HK-2 (cell line): ENCODE results near the gene MBNL1.

Experiments
- DNase-seq: peaks from one replicate; pipeline ENCODE4 v3.0.0-alpha.2; 2018; ENCODE audit not compliant: unreplicated experiment

MBNL1 gene

GRCh38 chr3:152276681-152277080 is 8.0 kb downstream of the MBNL1 start:
- no peak for DNase-seq

GRCh38 chr3:152277198-152277597 is 8.5 kb downstream of the MBNL1 start:
- no peak for DNase-seq

- DNase-seq, result no peak
Observed at GRCh38 chr3:152278756-152279427, 10.2 kb downstream of the MBNL1 start.

DNA sequence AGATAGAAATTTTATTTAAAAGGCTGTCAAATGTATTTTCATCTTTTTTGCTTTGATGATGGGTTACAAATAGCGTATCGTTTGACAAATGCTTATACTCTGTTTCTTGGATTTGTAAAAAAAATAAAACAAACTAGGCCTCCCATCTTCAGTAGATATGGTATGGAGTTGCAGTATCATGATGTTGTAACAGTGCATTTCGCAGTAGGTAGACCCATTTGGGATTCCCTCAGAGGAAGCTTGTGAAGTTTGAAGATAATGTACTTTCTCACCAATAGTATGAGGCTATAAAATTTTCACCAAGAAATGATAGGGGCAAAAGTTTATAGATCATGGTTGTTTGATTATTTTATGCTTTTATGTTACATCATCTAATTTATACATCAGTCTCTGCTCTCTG is 10.8 kb downstream of the MBNL1 start:
- DNase-seq, result no peak

DNA sequence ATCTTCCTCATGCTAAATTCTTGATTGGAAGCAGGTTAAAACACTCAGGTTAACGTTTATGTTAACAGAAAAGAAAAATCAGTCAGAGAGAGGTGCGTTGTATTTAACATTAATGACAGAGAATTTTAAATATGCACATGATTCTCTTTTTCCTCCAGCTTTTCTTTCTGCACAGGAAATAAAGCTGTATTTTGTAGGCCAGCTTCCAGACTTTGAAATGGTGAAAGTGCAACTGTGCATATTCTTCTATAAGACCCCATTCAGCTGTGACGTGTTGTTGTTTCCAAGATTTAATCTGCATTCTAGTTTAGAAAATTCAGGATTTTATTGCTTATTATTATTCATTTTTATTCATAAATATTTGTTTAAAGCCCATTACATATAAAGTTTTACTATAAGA is 11.8 kb downstream of the MBNL1 start:
- DNase-seq, result no peak

DNA sequence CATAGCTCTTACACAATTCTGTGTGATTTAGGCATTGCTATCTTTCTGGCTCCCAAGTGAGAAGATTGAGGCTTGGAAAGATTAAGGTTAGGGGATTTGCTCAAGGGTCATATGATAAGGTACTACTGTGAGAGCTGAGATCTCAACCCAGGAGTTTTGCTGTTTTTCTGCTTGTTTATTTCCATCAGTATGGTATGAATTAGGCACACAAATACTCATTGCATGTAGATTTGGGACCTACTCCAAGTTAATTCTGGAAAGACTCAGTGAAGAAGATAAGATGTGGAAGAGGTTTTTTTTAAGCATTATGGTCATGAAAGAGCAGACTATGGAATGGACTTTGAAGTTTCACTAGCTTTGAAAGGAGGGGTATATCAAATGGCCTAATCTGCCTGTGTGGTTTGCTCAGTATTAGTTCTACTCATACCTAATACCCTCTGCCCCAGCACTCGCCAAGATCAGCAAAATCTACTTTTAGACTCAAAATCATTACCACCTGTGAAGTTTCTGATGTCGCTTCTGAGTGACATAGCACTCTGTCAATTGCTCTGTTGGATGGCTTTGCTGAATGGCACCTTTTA is 12.5 kb downstream of the MBNL1 start:
- no peak for DNase-seq

- DNase-seq, result no peak
Observed at GRCh38 chr3:152282813-152283212, 14.1 kb downstream of the MBNL1 start.

DNA sequence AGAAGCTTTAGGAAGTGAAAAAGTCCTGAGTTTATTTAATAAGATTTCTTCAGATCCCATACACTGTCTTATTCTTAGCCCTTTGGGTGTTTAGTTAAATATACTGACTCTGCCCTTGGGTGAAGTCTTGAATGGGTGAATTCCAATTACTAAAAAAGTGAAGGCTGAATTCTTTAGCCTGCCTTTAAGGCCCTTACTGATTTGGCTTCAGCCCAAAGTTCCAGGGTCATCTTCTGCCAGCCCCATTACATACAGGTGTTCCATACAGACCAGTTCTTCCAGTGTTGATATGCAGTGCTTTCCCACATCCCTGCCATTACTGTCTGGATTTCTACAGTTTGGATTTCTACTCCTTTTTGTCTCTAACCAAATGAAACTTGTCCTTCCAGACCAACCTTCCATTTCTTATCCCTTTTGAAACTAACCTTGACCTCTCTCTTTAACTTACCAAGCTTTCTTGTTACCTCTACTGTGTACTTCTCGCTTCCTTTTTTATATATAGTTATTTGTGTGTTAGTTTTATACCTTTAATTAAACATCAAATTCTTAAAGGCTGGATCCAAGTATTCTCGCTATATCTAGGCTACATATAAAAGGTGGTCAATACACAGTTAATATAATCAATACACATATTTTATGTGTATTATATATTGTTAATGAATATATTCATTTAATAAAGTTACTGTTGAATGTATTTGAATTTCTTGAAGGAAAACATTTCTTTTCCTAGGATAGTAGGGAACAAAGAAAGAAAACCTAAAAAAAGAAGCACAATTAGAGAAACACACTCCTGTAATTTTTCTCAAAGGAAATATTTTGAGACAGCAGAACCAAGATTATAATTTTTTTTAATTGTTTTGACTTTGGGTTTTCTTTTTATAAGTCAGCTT is 15.0 kb downstream of the MBNL1 start:
- DNase-seq, result no peak

- DNase-seq, result no peak
Observed at GRCh38 chr3:152284906-152285305, 16.2 kb downstream of the MBNL1 start.

DNA sequence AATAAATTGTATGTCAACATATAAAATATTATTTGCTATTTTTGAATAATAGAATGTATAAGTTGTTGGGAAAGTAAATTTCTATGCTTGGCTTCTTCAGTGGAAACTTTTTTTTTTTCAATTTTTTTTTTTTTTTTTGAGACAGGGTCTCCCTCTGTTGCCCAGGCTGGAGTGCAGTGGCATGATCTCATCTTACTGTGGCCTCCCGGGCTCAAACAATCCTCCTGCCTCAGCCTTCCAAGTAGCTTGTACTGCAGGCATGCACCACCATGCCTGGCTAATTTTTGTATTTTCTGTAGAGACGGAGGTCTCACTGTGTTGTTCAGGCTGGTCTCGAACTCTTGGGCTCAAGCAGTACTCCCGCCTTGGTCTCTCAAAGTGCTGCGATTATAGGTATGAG is 16.8 kb downstream of the MBNL1 start:
- DNase-seq, result no peak

- DNase-seq, result no peak
Observed at GRCh38 chr3:152287898-152288576, 19.3 kb downstream of the MBNL1 start.

GRCh38 chr3:152288681-152289080 is 20.0 kb downstream of the MBNL1 start:
- DNase-seq, result no peak

GRCh38 chr3:152289708-152290107 is 21.0 kb downstream of the MBNL1 start:
- no peak for DNase-seq

DNA sequence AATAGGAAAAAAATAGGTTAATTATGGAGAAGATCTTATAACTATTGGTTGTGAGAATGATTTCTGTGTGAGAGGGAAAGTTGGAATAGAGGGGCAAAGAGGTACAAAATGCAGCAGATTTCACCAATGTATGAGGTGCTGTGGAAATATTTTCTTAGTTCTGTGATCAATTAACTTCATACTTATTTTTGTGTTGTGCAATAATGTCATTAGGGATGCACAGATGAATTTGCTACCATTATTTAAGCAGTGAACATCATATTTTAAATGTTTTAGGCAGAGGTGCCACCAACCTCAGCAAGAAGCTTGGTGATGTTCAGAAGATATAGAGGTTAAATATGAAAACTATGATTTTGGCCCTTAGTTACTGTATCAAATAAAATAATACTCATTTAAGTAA is 21.6 kb downstream of the MBNL1 start:
- no peak for DNase-seq

DNA sequence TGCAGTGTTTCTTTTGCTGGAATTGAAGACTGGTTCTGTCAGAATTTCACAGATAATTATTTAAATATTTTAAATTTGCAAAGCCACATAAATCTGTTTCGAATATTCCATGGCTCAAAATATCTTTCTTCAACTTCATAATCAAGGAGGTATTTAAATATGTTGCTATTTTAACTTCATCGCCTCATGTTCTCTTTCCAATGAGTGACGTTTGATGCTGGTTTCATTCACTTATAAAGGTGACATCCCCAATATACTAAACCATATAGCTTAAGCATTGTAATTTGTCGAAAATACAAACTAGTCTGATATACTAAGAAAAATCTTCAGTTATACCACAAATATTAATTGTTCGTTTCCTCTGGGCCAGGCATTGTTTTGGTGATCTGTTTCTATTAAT is 22.5 kb downstream of the MBNL1 start:
- DNase-seq, result no peak

DNA sequence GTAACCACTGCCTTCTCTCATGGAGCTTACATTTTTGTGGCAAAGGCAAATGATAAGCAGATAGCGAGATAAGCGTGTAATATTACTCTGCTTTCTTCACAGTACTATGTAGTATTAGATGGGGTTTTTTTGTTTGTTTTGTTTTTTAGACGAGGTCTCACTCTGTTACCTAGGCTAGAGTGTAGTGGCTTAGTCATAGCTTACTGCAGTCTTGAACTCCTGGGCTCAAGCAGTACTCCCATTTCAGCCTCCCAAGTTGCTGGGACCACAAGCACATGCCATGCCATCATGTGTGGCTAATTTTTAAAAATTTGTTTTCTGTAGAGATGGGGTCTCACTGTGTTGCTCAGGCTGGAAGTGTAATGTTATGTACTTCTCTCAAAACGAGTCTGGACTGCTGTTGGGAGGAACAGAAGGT is 22.9 kb downstream of the MBNL1 start:
- no peak for DNase-seq

DNA sequence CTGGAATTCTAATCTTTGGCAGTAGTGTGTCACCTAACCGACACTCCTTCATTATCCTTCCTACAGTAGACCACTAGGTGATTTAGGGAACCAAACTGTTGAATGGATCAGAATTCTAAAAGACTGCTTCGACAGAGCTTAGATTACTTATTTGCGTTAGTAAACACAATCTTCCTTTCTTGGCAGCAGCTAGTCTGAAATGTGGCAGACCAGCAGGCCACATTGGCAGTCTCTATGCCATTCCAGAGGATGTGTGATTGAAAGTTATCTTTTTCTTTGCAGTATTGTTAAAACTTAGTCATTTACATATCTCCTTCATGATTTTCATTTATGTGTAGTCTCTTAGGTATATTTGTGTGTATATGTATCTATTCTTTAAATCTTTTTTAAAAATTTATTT is 23.6 kb downstream of the MBNL1 start:
- DNase-seq, result no peak

- DNase-seq, result no peak
Observed at GRCh38 chr3:152293347-152294006, 24.7 kb downstream of the MBNL1 start.

- no peak for DNase-seq
Observed at GRCh38 chr3:152295344-152295743, 26.6 kb downstream of the MBNL1 start.

- DNase-seq, result no peak
Observed at GRCh38 chr3:152295806-152296205, 27.1 kb downstream of the MBNL1 start.

DNA sequence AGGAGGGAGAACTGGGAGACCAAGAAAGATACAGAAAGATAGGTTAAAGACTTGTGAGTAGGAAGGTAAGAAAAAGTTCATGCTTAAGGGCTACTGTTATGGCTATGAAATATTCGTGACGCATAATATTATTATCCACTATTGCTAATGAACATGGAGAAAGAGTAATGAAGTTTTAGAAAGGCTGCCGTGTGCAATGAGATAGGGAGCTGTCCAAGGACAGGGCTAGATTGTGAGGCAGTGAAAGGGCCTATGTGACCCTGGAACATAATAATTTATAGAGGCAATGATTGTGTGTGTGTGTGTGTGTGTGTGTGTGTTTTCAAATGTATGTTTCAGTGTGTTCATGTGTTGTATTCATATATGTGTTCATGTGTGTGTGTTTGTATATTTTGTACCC is 27.7 kb downstream of the MBNL1 start:
- DNase-seq, result no peak

DNA sequence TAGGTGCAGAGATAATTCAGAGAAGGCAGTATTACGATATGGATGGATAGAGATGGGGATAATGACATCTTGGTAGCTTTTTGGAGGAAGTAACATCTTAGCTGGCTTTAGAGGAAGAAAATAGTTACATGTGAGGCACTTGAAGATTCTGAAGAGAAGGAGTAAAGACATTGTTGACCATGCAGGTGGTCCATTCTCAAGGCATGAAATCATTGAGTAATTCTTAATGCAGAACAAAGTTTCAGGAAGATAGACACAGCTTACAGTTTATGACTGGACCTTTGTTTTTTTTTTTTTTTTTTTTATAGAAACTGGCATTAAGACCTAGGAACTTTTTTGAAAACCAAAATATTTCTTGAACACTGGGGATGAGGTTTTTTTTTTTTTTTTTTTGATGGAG is 28.2 kb downstream of the MBNL1 start:
- DNase-seq, result no peak
